GM23338 (cell line): ENCODE data around the gene BCORL1. TPM values are rescaled to one million over a fixed set of nuclear protein-coding genes. Genes with fewer than 3 reads are reported as not detected.

Experiments used
- ATAC-seq: fragments of 200-7000 bp; cut with Tn5 transposase; 3 replicates; pipeline ENCODE4 v1.9.1; 2020
- DNase-seq: peaks from one replicate; pipeline ENCODE4 v3.0.0-alpha.2; 2015; ENCODE audit warnings: low spot score
- H2AFZ ChIP-seq: fragments of 200-600 bp; sonication (generic); 2 replicates; pipeline ENCODE4 v1.8.0; 2016; ENCODE audit warnings: antibody characterized with exemption, mild to moderate bottlenecking, moderate library complexity
- H3F3A ChIP-seq: fragments of 200-600 bp; sonication (generic); replicated peaks from 2 replicates; pipeline ENCODE4 v1.8.0; 2017; ENCODE audit warnings: antibody characterized with exemption, mixed run types, low read depth
- H3K27ac ChIP-seq: fragments of 200-600 bp; sonication (generic); 2 replicates; pipeline ENCODE4 v1.6.1; 2016; ENCODE audit warnings: low read depth
- H3K27me3 ChIP-seq: fragments of 200-600 bp; sonication (generic); 2 replicates; pipeline ENCODE4 v1.8.0; 2016; ENCODE audit warnings: mild to moderate bottlenecking, mixed run types, moderate library complexity; ENCODE audit not compliant: insufficient read depth
- H3K36me3 ChIP-seq: fragments of 200-600 bp; sonication (generic); 2 replicates; pipeline ENCODE4 v1.8.0; 2016; ENCODE audit warnings: mild to moderate bottlenecking; ENCODE audit not compliant: insufficient read depth
- H3K4me1 ChIP-seq: fragments of 200-600 bp; sonication (generic); 2 replicates; pipeline ENCODE4 v1.8.0; 2016; ENCODE audit warnings: mild to moderate bottlenecking, moderate library complexity; ENCODE audit not compliant: insufficient read depth
- H3K4me2 ChIP-seq: fragments of 200-600 bp; sonication (generic); 2 replicates; pipeline ENCODE4 v1.7.1; 2017; ENCODE audit warnings: mixed run types
- H3K4me3 ChIP-seq: fragments of 200-600 bp; sonication (generic); 2 replicates; pipeline ENCODE4 v1.6.1; 2016; ENCODE audit warnings: mixed run types
- H3K79me2 ChIP-seq: fragments of 200-600 bp; sonication (generic); replicated peaks from 2 replicates; pipeline ENCODE4 v1.8.0; 2017; ENCODE audit warnings: mild to moderate bottlenecking; ENCODE audit not compliant: insufficient read depth
- H3K9me2 ChIP-seq: fragments of 200-600 bp; sonication (generic); 2 replicates; pipeline ENCODE4 v1.8.0; 2017; ENCODE audit not compliant: insufficient read depth
- H4K20me1 ChIP-seq: fragments of 200-600 bp; sonication (generic); replicated peaks from 2 replicates; pipeline ENCODE4 v1.8.0; 2017; ENCODE audit warnings: mild to moderate bottlenecking; ENCODE audit not compliant: insufficient read depth
- H3K27ac Mint-ChIP-seq: 2 replicates; pipeline ENCODE4 v1.8.0; 2020; ENCODE audit warnings: inconsistent platforms, mild to moderate bottlenecking, moderate library complexity, mixed read lengths
- H3K27me3 Mint-ChIP-seq: 3 replicates; pipeline ENCODE4 v1.8.0; 2022; ENCODE audit warnings: low read depth, mild to moderate bottlenecking, moderate library complexity, mixed read lengths, inconsistent platforms; ENCODE audit not compliant: insufficient read depth, poor library complexity
- H3K36me3 Mint-ChIP-seq: 3 replicates; pipeline ENCODE4 v1.8.0; 2021; ENCODE audit warnings: low read depth, mild to moderate bottlenecking, inconsistent platforms, moderate library complexity, mixed read lengths
- H3K4me1 Mint-ChIP-seq: 3 replicates; pipeline ENCODE4 v1.8.0; 2020; ENCODE audit warnings: mild to moderate bottlenecking, inconsistent platforms, mixed read lengths
- H3K4me3 Mint-ChIP-seq: 3 replicates; pipeline ENCODE4 v1.8.0; 2021; ENCODE audit warnings: moderate library complexity, mild to moderate bottlenecking, inconsistent platforms, mixed read lengths
- H3K9me3 Mint-ChIP-seq: 3 replicates; pipeline ENCODE4 v1.8.0; 2020; ENCODE audit warnings: moderate library complexity, mild to moderate bottlenecking, inconsistent platforms, mixed read lengths
- CREB1 ChIP-seq: fragments of 250-450 bp; sonication (Bioruptor Pico); IDR thresholded peaks from 2 replicates; pipeline ENCODE4 v1.5.0; 2020; ENCODE audit warnings: low read depth, mild to moderate bottlenecking, moderate library complexity
- ETS1 ChIP-seq: IDR thresholded peaks from 2 replicates; pipeline ENCODE4 v1.6.1; 2016; ENCODE audit warnings: antibody characterized with exemption
- EZH2 ChIP-seq: fragments of 200-600 bp; sonication (generic); IDR thresholded peaks from one replicate; pipeline ENCODE4 v1.8.0; 2017; ENCODE audit warnings: antibody characterized with exemption, mild to moderate bottlenecking, low read depth; ENCODE audit not compliant: unreplicated experiment
- EZH2phosphoT487 ChIP-seq: fragments of 200-600 bp; sonication (generic); IDR thresholded peaks from one replicate; pipeline ENCODE4 v1.8.1; 2018; ENCODE audit warnings: antibody characterized with exemption; ENCODE audit not compliant: unreplicated experiment
- JUNB ChIP-seq: IDR thresholded peaks from one replicate; pipeline ENCODE4 v1.6.1; 2016; ENCODE audit warnings: antibody characterized with exemption; ENCODE audit not compliant: unreplicated experiment
- NANOG ChIP-seq: IDR thresholded peaks from 2 replicates; pipeline ENCODE4 v1.6.1; 2016; ENCODE audit warnings: antibody characterized with exemption, borderline replicate concordance
- POLR2AphosphoS5 ChIP-seq: IDR thresholded peaks from 2 replicates; pipeline ENCODE4 v1.6.1; 2016; ENCODE audit warnings: antibody characterized with exemption, low read depth
- REST ChIP-seq: IDR thresholded peaks from one replicate; pipeline ENCODE4 v1.6.1; 2018; ENCODE audit warnings: antibody characterized with exemption; ENCODE audit not compliant: unreplicated experiment
- STAT1 ChIP-seq: IDR thresholded peaks from one replicate; pipeline ENCODE4 v1.6.1; 2016; ENCODE audit warnings: antibody characterized with exemption; ENCODE audit not compliant: unreplicated experiment
- ZNF114 ChIP-seq: fragments of 250-450 bp; sonication (Bioruptor Pico); IDR thresholded peaks from 2 replicates; pipeline ENCODE4 v1.5.0; 2020; ENCODE audit warnings: mild to moderate bottlenecking, moderate library complexity
- ZNF331 ChIP-seq: fragments of 250-450 bp; sonication (Bioruptor Pico); IDR thresholded peaks from 2 replicates; pipeline ENCODE4 v1.5.0; 2020; ENCODE audit warnings: low read depth, mild to moderate bottlenecking, moderate library complexity
- polyA plus RNA-seq: library from polyadenylated mRNA; unstranded; fragments of >200 nt; fragmentation: Nextera tagmentation; extraction: Ambion mirVana; gene quantifications from 2 replicates; pipeline ENCODE4 v1.2.1, GENCODE V29; 2016
- total RNA-seq: library from RNA; depleted of rRNA; stranded (reverse); fragments of >200 nt; shearing (Covaris generic); gene quantifications from 2 replicates; pipeline ENCODE4 v1.2.3, GENCODE V29; 2014
- TF ChIP-seq, protein P1 (sequence below): fragments of 250-450 bp; sonication (Bioruptor Pico); IDR thresholded peaks from 2 replicates; pipeline ENCODE4 v1.5.0; 2020; ENCODE audit warnings: mild to moderate bottlenecking, moderate library complexity

The BCORL1 gene
- total and polyA plus RNA-seq, 2 experiments from 2014 or later = 2.6 to 2.7 TPM

GRCh38 chrX:129940721-129941120 lies 41.7 kb upstream of the BCORL1 start:
- Mint-ChIP-seq H3K4me1 (peaks cover 22% of the 10 kb centered on the region), H3K36me3 (no peaks in the 10 kb centered on the region), H3K27me3 (peaks cover 32% of the 10 kb centered on the region), H3K9me3 (no peaks in the 10 kb centered on the region), H3K4me3 (no peak overlapping the region), H3K27ac (no peak overlapping the region)
- no peaks in the 10 kb centered on the region for H3F3A ChIP-seq
- no peaks in the 10 kb centered on the region; the same call in 1 of the 2 replicates for H3K4me1 ChIP-seq
- TF ChIP-seq REST (no peak), JUNB (no peak), STAT1 (no peak), EZH2 (no peak), NANOG (no peak), EZH2phosphoT487 (no peak), ZNF331 (CRISPR knock-in tag) (no peak), POLR2AphosphoS5 (no peak), CREB1 (CRISPR knock-in tag) (no peak), ETS1 (no peak), ZNF114 (no peak)
- TF ChIP-seq, protein P1, sequence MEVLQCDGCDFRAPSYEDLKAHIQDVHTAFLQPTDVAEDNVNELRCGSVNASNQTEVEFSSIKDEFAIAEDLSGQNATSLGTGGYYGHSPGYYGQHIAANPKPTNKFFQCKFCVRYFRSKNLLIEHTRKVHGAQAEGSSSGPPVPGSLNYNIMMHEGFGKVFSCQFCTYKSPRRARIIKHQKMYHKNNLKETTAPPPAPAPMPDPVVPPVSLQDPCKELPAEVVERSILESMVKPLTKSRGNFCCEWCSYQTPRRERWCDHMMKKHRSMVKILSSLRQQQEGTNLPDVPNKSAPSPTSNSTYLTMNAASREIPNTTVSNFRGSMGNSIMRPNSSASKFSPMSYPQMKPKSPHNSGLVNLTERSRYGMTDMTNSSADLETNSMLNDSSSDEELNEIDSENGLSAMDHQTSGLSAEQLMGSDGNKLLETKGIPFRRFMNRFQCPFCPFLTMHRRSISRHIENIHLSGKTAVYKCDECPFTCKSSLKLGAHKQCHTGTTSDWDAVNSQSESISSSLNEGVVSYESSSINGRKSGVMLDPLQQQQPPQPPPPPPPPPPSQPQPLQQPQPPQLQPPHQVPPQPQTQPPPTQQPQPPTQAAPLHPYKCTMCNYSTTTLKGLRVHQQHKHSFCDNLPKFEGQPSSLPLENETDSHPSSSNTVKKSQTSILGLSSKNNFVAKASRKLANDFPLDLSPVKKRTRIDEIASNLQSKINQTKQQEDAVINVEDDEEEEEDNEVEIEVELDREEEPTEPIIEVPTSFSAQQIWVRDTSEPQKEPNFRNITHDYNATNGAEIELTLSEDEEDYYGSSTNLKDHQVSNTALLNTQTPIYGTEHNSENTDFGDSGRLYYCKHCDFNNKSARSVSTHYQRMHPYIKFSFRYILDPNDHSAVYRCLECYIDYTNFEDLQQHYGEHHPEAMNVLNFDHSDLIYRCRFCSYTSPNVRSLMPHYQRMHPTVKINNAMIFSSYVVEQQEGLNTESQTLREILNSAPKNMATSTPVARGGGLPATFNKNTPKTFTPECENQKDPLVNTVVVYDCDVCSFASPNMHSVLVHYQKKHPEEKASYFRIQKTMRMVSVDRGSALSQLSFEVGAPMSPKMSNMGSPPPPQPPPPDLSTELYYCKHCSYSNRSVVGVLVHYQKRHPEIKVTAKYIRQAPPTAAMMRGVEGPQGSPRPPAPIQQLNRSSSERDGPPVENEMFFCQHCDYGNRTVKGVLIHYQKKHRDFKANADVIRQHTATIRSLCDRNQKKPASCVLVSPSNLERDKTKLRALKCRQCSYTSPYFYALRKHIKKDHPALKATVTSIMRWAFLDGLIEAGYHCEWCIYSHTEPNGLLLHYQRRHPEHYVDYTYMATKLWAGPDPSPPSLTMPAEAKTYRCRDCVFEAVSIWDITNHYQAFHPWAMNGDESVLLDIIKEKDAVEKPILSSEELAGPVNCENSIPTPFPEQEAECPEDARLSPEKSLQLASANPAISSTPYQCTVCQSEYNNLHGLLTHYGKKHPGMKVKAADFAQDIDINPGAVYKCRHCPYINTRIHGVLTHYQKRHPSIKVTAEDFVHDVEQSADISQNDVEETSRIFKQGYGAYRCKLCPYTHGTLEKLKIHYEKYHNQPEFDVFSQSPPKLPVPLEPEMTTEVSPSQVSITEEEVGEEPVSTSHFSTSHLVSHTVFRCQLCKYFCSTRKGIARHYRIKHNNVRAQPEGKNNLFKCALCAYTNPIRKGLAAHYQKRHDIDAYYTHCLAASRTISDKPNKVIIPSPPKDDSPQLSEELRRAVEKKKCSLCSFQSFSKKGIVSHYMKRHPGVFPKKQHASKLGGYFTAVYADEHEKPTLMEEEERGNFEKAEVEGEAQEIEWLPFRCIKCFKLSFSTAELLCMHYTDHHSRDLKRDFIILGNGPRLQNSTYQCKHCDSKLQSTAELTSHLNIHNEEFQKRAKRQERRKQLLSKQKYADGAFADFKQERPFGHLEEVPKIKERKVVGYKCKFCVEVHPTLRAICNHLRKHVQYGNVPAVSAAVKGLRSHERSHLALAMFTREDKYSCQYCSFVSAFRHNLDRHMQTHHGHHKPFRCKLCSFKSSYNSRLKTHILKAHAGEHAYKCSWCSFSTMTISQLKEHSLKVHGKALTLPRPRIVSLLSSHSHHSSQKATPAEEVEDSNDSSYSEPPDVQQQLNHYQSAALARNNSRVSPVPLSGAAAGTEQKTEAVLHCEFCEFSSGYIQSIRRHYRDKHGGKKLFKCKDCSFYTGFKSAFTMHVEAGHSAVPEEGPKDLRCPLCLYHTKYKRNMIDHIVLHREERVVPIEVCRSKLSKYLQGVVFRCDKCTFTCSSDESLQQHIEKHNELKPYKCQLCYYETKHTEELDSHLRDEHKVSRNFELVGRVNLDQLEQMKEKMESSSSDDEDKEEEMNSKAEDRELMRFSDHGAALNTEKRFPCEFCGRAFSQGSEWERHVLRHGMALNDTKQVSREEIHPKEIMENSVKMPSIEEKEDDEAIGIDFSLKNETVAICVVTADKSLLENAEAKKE (CRISPR knock-in tag) = no peak
- no peaks in the 10 kb centered on the region for H4K20me1 ChIP-seq
- H3K27ac ChIP-seq = no peak overlapping the region
- no peaks in the 10 kb centered on the region for H3K9me2 ChIP-seq
- peaks cover 53% of the 10 kb centered on the region for H3K27me3 ChIP-seq
- H2AFZ ChIP-seq = no peak overlapping the region
- no peak for DNase-seq
- H3K79me2 ChIP-seq = no peaks in the 10 kb centered on the region
- no peak overlapping the region for H3K4me3 ChIP-seq
- no peaks in the 10 kb centered on the region for H3K36me3 ChIP-seq
- no peak for ATAC-seq
- no peak overlapping the region for H3K4me2 ChIP-seq
